ENCODE measurements around the gene EEPD1.

EEPD1 gene

GRCh38 chr7:36192053-36192824 is 39.2 kb downstream of the EEPD1 start:
- DNase-seq, result no peak

DNA sequence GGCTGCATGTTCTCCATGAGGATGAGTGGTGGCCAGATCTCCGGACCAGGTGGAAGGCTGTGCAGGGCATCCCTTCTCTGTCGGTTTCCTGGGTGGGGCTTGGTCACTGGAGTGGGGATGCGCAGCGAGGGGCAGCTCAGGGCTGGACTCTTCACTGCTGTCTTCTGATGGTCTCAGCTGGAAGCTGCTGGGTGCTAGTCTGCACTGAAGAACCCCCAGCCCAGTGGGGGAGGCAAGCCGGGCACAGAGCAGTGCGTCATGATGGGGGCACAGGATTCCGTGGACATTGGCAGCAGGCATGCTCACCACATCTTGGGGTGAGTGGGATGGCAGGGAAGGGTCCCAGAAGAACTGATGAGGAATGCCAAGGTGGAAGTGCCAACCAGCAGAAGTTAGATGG is 39.8 kb downstream of the EEPD1 start:
- no peak for DNase-seq

- DNase-seq, result no peak
Measured at GRCh38 chr7:36198854-36199266, 45.8 kb downstream of the EEPD1 start.

GRCh38 chr7:36199329-36199728 is 46.3 kb downstream of the EEPD1 start:
- DNase-seq, result no peak

DNA sequence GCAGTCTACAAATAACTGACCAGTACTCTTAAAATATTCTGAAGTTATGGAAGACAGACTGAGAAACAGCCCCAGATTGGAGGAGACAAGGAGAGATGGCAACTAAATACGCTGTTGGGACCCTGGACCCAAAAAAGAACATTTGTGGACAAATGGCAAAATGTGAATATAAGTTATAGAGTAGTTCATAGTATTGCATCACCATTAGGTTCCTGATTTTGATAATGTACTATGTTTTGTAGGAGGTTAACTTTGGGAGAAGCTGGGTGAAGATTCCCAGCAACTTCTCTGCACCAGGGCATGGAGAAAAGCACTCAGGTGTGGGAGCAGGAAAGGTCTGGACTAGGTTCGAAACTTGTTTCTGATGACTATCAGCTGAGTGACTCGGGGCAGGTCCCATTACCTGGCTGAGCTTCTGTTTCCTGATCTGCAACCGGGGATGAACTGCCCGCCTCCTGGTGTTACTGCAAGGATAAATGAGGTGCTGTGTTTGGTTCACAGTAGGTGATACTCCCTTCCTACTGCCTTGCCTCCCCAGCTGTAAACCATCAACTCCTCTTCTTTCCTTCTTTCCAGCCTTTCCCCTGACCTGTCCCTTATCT is 48.2 kb downstream of the EEPD1 start:
- no peak for DNase-seq

- no peak for DNase-seq
Measured at GRCh38 chr7:36202398-36202797, 49.3 kb downstream of the EEPD1 start.

DNA sequence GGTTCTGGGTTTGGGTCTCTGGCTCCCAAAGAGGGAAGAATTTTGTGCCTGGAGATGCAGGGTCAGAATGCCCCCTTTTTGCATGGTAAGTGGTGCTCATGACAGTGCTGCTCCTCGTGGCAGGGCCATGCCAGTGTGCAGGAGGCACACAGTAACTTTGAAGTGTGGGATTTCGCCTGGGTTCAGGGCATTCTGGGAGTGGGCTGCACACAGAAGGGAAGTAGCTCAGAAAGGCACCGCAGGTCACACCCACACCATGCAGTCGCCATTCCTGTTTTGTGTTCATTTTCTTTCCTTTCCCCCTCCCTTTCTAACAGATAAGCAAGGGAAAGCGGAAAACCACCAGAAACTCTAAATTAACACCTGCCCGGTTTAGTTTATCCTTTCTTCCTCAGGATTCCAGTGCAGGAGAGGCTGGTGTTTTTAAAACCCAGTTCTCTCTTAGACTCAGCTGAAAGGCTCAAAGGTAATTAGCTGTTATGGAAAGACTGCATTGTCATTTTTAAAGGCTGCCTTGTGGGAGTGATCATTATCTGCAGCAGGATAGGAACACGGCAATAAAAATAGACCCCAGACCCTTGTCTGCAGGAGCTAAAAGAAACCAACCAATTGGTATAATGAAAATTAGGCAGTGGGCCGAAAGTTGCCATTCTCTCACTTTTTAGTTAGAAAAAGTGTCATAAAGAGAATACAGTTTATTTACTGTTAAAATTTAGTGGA is 50.2 kb downstream of the EEPD1 start:
- no peak for DNase-seq

DNA sequence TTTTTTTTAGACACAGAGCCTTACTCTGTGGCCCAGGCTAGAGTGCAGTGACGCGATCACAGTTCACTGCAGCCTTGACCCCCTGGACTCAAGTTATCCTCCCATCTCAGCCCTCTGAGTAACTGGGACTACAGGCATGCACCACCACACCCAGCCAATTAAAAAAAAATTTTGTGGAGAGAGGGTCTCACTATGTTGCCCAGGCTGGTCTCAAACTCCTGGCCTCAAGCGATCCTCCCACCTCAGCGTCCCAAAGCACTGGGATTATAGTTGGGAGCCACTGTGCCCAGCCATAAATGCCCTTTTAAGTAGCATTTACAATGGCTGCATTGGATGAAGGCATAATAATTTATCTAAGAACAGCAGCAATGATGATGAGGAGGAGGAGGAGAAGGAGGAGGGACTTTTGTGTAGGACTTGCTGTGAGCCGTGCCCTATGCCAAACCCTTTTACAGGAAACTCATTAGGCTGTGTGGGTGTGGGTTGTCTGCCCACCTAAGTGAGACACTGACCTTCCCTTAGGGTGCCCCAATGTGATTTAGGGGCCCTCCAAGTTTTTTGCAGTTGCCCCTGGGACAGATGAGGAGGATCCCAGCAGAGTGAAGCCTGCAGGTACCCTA is 51.1 kb downstream of the EEPD1 start:
- DNase-seq, result no peak

DNA sequence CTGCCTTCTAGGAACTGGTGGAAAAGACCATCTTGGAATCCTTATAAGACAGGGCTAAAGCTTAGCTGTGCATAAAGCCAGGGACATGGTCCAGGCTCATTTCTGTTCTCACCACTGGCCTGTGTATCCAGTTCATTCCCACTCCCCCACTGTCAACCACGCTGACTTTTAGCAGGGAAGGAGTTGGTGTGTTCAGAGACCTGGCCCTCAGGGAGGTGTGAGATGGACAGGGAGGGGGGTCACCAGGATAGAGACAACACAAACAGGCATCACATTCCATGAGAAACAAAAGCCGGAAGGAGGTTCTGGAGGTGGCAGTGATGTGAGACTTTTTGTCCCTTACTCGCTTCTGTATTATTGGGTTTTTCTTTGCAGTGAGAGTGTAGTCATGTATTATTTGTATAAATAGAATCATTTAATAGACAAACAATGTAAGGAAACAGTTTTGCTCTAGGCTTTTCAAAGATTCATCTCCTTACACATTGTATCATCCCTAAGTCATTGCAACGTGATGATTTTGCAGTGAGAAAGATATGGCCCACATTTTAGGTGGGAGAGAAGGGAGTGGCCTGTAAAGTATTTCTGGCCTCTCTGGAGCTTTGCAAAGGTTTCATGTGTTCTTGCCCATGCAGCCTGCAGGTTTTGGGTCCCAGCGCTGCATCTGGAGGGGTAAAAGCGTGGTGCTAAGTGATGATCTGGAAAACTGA is 52.0 kb downstream of the EEPD1 start:
- DNase-seq, result no peak

DNA sequence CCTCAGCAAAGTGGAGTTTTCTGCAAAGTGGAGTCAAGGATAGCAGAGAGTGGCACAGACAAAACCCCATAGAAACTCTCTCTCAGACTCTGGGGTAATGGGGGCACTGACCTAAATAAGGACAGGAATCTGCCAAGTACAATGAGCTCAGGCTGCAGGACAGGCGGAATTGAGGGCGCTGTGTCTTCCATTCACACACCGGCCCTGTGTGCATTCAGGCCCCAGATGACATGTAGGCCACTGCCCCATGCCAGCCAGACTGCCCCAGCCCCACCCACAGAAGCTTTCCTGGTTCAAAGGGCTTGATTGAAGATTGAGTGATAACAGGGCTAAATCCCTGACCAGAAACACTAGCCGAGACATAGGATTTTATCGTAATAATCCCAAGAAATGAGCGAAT is 52.7 kb downstream of the EEPD1 start:
- no peak for DNase-seq

DNA sequence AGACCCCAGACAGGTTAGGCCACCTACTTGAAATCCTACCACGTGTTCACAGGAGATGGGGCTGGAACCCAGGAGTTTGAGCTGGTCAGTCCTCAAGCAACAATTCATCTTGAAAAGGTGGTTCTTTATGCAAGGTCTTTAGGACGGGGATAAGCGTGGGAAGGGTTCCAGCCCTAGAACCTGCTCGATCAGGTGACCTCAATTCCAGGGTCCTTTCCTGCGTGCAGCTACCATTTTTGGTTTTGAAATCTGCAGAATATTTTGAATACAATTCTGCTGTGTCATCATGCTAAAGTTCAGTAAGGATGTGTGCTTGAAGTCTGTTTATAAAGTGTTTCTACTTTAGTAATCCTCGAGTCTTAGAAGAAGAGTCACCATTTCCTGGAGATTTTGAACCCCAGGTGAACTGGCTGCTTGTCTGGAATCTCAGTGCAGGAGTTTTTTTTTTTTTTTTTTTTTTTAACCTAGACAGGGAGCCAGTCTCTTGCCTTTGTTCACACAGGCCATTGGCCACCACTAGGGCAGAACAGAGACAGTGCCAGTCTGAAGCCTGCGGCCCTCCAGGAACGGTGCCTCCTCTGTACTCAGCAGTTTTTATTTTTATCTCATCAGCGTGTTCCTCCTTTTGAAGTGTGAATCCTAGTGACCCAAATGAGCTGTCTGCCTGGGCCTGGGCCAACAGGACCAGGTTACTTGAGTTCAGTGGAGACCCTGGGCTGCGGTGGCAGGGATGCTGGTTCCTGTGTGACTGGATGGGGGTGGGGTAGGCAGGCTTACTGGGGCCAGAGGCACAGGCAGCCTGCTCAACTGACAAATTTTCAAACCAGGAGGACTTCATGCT is 54.6 kb downstream of the EEPD1 start:
- no peak for DNase-seq

GRCh38 chr7:36208426-36208825 is 55.4 kb downstream of the EEPD1 start:
- no peak for DNase-seq

DNA sequence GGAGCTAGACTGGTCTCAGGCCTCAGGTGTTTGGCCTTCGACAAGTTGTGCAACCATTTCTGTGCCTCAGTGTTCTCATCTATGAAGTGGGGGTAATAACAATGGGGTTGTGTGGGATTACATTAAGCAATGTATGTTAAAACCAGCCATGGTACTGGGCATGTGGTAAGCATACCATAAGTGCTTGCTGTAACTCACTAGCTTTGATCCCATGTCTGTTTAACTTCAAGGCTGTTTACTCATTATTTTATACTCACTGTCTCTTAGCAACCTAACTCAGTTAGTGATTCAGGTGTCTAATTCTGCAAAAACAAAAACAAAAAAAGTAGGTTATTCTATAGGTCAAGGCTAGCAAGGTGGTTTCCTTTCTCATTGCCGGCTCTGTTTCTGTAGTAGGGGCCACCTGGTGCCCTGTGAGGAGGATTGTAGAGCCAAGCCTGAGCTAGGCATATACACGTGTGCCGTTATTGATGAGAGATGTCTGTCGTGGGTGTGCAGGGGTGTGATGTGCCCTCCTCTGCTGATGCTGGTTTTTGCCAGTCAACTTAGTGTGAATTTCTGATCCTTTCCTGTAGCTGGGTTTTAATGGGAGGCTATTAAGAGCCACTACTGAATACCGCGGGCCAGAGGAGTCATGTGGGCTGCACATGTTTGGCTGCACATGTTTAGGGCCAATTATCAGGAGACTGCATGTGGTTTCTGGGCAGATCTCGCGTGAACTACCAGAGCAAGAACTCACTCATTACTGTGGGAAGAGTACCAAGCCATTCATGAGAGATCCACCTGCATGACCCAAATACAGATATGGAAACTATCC is 56.2 kb downstream of the EEPD1 start:
- no peak for DNase-seq

DNA sequence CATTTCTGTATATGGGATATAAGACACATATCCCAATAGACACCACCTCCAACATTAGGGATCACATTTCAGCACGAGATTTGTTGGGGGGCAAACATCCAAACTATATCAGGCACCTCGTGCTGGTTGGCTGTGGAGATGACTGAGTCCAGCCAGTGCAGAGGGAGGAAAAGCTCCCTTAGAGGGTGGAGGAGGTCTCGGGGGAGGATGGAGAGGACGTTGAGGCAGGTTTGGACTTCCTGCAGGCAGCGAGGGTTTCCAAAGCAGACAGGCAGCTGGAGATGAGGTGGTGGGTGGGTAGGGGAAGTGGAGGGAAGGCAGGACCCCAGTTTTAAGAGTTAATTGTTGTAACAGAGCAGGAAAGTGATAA is 56.7 kb downstream of the EEPD1 start:
- no peak for DNase-seq

DNA sequence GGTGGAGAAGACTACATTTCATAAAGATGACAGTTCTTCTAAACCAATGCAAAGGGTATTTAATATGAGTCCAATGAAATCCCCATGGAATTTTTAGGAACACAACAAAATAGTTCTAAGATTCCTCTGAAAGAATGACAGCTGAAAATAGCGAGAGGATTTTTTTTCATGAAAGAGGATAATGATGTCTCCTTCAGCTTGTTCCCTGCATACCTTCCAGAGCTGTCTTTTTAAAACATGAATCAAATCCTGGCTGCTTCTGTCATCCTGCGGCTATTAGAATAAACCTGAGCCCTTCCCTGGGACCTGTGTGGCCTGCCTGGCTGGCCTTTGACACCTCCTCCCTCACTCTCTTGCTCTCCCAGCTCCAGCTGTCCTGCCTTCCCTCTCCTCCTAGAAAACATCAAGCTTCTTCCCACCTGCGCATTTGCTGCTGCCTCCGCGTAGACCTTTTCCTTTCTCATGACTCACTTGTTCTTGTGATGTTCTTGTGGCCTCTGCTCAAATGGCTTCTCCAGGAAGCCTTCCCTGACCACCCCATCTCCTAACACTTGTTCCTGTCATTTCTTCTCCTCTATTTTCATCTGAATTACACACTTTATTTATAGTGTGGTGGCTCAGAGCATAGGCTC is 57.4 kb downstream of the EEPD1 start:
- DNase-seq, result no peak

GRCh38 chr7:36214608-36215456 is 61.8 kb downstream of the EEPD1 start:
- DNase-seq, result no peak

GRCh38 chr7:36215457-36215765 is 62.4 kb downstream of the EEPD1 start:
- DNase-seq, result no peak

DNA sequence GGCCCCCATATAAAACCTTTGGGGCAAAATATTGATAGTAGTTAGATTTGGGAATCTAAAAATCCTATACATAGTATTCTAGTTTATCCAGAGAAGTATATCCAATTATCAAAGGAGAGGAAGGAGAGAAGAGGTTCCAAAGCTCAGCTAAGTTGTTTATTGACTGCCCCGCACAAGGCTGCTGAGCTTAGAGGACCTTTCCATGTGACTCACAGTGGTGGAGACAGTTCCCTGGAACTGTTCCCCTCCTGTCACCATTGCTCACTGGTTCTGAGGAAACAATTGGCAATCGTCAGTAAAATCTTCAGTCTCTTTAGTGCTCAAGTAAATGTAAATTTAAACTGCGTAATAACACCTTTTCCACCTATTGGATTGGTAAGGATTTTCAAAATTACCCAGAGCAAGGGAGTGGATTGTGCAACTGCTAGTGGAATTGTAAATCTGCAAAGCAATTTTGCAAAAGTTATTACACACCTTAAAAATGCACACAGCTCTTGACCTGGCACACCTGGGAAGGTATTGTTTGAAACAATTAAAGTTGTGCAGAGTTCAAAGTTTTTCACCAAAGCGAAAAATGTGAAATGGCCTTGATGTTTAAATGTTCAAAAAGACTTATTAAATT is 63.1 kb downstream of the EEPD1 start:
- peak; percentile 11 for DNase-seq

DNA sequence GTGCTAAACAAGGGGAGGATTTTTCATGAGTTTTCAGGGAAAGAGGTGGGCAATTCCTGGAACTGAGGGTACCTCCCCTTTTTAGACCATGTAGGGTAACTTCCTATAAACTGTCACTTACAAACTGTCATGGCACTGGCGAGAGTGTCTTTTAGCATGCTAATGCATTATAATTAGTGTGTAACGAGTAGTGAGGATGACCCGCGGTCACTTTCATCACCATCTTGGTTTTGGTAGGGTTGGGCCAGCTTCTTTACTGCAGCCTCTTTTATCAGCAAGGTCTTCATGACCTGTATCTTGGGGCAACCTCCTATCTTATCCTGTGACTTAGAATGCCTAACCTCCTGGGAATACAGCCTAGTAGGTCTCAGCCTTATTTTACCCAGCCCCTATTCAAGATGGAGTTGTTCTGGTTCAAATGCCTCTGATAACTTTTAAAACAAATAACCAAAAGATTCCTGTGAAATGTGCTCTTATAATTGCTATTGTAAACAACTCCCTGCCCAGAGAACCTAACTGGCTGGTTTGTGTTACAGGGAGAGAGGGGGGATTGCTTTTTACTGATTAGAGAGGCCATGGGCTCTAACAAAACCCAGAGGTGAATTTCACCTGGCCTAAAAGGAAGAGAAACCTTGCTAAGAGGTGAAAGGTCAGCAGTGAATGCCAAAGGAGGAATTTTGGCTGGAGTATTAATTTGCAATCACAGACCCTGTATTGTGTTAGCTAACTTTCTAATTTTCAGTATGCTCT is 64.3 kb downstream of the EEPD1 start:
- DNase-seq, result no peak

Measured in NCI-H82 (cell line).